HepG2 (cell line): ENCODE measurements around the gene PLXNA1. TPM values are rescaled to one million over a fixed set of nuclear protein-coding genes. Genes with fewer than 3 reads are reported as not detected.

Experiments used
- AFF4 ChIP-seq: sonication (generic); formaldehyde crosslinking; IDR thresholded peaks from 2 replicates; pipeline ENCODE4 v1.4.0; 2020; ENCODE audit warnings: missing genetic modification reagents
- AHDC1 ChIP-seq: sonication (generic); formaldehyde crosslinking; IDR thresholded peaks from 2 replicates; pipeline ENCODE4 v1.5.1; 2020; ENCODE audit warnings: mild to moderate bottlenecking, missing genetic modification reagents, borderline replicate concordance
- CENPX ChIP-seq: sonication (generic); formaldehyde crosslinking; IDR thresholded peaks from 2 replicates; pipeline ENCODE4 v1.9.0; 2021; ENCODE audit warnings: mild to moderate bottlenecking, missing genetic modification reagents, moderate library complexity
- ELF3 ChIP-seq: IDR thresholded peaks from 2 replicates; pipeline ENCODE4 v1.6.1; 2016; ENCODE audit warnings: missing genetic modification reagents, missing compliant biosample characterization
- HNF4G ChIP-seq, 2 experiments: sonication (generic) in 1 of 2; formaldehyde crosslinking in 1 of 2; IDR thresholded peaks; 2 replicates each; pipeline versions ENCODE4 v1.4.0 to v1.6.1; 2011 to 2020; ENCODE audit warnings: borderline replicate concordance in 2 of 2, low read depth in 2 of 2, mild to moderate bottlenecking in 2 of 2, low read length in 1 of 2, missing genetic modification reagents in 1 of 2, moderate library complexity in 1 of 2
- HOXA7 ChIP-seq: sonication (generic); formaldehyde crosslinking; IDR thresholded peaks from 2 replicates; pipeline ENCODE4 v1.8.1; 2022; ENCODE audit warnings: mild to moderate bottlenecking, missing genetic modification reagents, moderate library complexity
- SMAD3 ChIP-seq: sonication (generic); formaldehyde crosslinking; IDR thresholded peaks from 2 replicates; pipeline ENCODE4 v1.4.0; 2020; ENCODE audit warnings: missing genetic modification reagents
- ZHX1 ChIP-seq: sonication (generic); formaldehyde crosslinking; IDR thresholded peaks from 2 replicates; pipeline ENCODE4 v1.8.1; 2022; ENCODE audit warnings: low read depth, mild to moderate bottlenecking, missing genetic modification reagents
- ZNF263 ChIP-seq: sonication (generic); formaldehyde crosslinking; IDR thresholded peaks from 2 replicates; pipeline ENCODE4 v1.4.0; 2020; ENCODE audit warnings: missing genetic modification reagents
- ZNF329 ChIP-seq: sonication (generic); formaldehyde crosslinking; IDR thresholded peaks from 2 replicates; pipeline ENCODE4 v1.9.0; 2021; ENCODE audit warnings: low read depth, mild to moderate bottlenecking, missing genetic modification reagents
- ZNF670 ChIP-seq: sonication (generic); formaldehyde crosslinking; IDR thresholded peaks from 2 replicates; pipeline ENCODE4 v1.8.0; 2022; ENCODE audit warnings: mild to moderate bottlenecking, missing genetic modification reagents, borderline replicate concordance
- ZNF674 ChIP-seq: sonication (generic); formaldehyde crosslinking; IDR thresholded peaks from 2 replicates; pipeline ENCODE4 v1.5.0; 2020; ENCODE audit warnings: low read depth, mild to moderate bottlenecking, missing genetic modification reagents
- ZNF713 ChIP-seq: sonication (generic); formaldehyde crosslinking; IDR thresholded peaks from 2 replicates; pipeline ENCODE4 v1.4.0; 2020; ENCODE audit warnings: mild to moderate bottlenecking, missing genetic modification reagents
- ZNF772 ChIP-seq: sonication (generic); formaldehyde crosslinking; IDR thresholded peaks from 2 replicates; pipeline ENCODE4 v1.5.0; 2020; ENCODE audit warnings: mild to moderate bottlenecking, missing genetic modification reagents
- polyA plus RNA-seq, 8 experiments: library from polyadenylated mRNA; depleted of rRNA in 3 of 8; stranded (reverse) in 7 of 8; unstranded in 1 of 8; fragments of >200 nt; fragmentation: Illumina TruSeq in 4 of 8; extraction: Trizol in 4 of 8; gene quantifications; 2 replicates each; pipeline versions ENCODE4 v1.2.1 to v1.2.3, GENCODE V29; 2011 to 2016; ENCODE audit warnings: low read depth in 4 of 8, missing spikeins in 1 of 8, mixed read lengths in 1 of 8; ENCODE audit not compliant: insufficient read depth in 1 of 8
- total RNA-seq, 5 experiments: library from RNA; depleted of rRNA; stranded (reverse); fragments of >200 nt; fragmentation: Illumina TruSeq; extraction: Trizol; gene quantifications; 2 replicates each; pipeline ENCODE4 v1.2.3, GENCODE V29; 2016; ENCODE audit warnings: low read depth in 1 of 5

Gene PLXNA1
- total and polyA plus RNA-seq, 2 of the 13 experiments (the other 11 are each of a cell fraction or from before 2014, with no cell fraction given): 16.6 to 18.2 TPM

- TF ChIP-seq ZHX1 (CRISPR knock-in tag) (no peak), ZNF263 (CRISPR knock-in tag) (peak; percentile 44; the same call in 1 of the 2 replicates), ZNF670 (no peak), AFF4 (CRISPR knock-in tag) (no peak), AHDC1 (no peak), ELF3 (CRISPR knock-in tag) (no peak), HNF4G (IDR thresholded peaks at IDR 0.05; ENCODE audit: borderline replicate concordance, low read depth, low read length) (no peak), HNF4G (CRISPR knock-in tag; IDR thresholded peaks at IDR 0.05; ENCODE audit: borderline replicate concordance, low read depth) (peak; percentile 39; the same call in 1 of the 2 replicates), HOXA7 (CRISPR knock-in tag) (no peak), ZNF713 (CRISPR knock-in tag) (no peak), SMAD3 (no peak), ZNF772 (CRISPR knock-in tag) (peak; percentile 73; the same call in 1 of the 2 replicates), ZNF329 (CRISPR knock-in tag) (no peak), ZNF674 (CRISPR knock-in tag) (no peak), CENPX (no peak)
Measured at GRCh38 chr3:126982471-126983175, at the start of gene PLXNA1 (continued).
